Measurements from ENCODE around the gene ARX.

GRCh38 chrX:25017667-25018247 lies 2.0 kb upstream of the ARX start:
- TF ChIP-seq CTCF (IDR thresholded peaks at IDR 0.05; ENCODE audit: low read length) (no peak), EZH2 (IDR thresholded peaks at IDR 0.05; ENCODE audit: borderline replicate concordance, low read length) (no peak)

All from OCI-LY1 (cell line).